EL (cell line): ENCODE data around the gene MYCT1.
"Not testable (repeated sequence)": the region's sequence is repeated elsewhere in the genome, so short reads cannot be mapped to it uniquely, and the experiment has no call there.

Experiments used
- DNase-seq: peaks from one replicate; pipeline ENCODE4 v3.0.0-alpha.2; 2016

Gene MYCT1, protein sequence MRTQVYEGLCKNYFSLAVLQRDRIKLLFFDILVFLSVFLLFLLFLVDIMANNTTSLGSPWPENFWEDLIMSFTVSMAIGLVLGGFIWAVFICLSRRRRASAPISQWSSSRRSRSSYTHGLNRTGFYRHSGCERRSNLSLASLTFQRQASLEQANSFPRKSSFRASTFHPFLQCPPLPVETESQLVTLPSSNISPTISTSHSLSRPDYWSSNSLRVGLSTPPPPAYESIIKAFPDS

DNA sequence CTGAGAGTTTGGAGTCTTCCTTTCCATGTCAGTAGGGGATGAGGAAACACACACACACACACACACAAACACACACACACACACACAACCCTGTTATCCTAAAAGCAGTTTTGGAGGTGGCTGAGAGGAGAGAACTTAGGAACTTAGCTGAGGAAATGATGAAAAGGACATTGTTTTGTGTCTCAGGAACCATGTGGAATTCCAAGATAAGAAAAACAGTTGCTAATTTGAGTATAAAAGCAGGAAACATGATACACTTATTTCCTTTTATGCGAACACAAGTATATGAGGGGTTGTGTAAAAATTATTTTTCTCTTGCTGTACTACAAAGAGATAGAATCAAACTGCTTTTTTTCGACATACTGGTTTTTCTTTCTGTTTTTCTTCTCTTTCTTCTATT is at the start of gene MYCT1:
Gene MYCT1 (plus strand): TSS at position 264 of the 400 bp plus-strand sequence. CDS start 6 bp downstream, at position 270.
- DNase-seq: no peak

DNA sequence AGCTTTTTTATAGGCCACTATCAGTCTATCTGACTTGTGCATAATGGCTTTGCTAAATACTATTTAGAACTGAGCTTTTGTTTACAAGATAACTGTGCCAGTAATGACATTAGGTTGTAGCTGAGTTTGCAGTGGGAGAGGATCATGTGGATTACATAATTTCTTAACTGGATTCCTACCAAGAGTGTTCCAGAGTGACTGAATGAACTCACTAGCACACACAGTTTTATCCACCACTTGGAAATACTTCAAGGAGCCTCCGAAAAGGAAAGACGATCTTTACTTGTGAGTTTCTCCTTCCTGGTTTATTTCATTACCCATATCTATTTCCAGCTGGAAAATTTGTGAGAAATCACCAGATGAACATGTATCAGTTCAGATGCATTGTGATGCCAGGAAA is 49.6 kb upstream of the MYCT1 start:
- DNase-seq: no peak

DNA sequence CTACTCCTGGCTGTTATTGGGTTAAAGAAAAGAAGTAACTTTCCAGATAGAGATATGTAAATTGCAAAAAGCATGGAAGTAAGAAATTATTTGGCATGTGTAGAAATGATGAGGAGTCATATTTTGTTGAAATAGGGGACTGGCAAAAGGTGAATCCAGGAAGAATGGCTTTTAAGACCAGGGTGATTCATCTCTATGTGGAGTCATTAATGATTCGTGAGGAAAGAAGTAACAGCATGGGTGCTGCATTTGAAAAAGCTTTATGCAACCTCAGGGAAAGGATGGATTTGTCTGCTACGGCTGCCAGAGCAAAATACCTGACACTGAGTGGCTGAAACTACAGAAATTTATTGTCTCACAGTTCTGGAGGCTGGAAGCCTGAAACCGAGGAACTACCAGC is 45.7 kb upstream of the MYCT1 start:
- no peak for DNase-seq

DNA sequence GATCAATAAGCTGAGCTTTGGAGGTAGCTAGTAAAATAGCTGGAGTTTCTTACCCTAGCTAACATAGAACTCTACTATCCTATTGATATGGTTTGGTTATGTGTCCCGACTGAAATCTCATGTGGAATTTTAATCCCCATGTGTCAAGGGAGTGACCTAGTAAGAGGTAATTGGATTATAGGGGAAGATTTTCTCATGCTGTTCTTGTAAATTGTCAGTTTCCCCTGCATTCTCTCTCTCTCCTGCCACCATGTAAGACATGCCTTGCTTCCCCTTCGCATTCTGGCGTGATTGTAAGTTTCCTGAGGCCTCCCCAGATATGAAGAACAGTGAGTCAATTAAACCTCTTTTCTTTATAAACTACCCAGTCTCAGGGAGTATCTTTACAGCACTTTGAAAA is 35.9 kb upstream of the MYCT1 start:
- no peak for DNase-seq

DNA sequence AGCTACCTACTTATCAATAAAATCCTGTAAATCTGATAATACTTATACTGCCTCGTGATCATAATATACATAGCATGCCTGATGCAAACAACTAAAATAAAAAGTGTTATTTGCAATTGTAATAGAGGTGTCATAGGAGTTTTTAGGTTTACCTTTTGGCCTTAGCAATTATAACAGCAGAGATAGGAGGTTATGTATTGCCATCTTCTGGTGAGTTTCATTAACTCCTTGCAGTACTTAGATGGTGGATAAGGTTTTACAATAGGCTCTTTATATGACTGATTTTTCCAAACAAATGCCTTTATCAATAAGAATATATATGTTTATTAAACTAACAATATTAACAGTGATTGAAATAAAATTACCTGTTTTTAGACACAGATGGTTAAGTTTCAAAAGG is 27.8 kb upstream of the MYCT1 start:
- peak; percentile 13 for DNase-seq

DNA sequence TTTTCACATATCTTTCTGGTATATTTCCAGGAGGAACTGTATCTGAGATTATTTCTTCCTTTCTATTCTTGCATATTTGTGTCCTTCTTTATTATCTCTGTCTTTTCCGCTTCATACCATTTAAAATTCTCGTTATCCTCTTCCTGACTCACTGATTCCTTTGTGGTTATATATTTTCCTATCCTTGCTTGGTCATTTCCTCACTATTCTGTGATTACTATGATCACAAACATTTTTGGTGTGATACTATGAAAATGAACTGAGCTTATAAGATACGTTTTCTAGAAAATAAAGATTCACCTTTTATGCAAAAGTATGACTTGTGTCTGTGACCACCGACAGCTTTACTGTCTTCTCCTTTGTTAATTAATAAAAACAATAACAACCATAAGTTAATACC is 26.5 kb upstream of the MYCT1 start:
- peak; percentile 20 for DNase-seq

DNA sequence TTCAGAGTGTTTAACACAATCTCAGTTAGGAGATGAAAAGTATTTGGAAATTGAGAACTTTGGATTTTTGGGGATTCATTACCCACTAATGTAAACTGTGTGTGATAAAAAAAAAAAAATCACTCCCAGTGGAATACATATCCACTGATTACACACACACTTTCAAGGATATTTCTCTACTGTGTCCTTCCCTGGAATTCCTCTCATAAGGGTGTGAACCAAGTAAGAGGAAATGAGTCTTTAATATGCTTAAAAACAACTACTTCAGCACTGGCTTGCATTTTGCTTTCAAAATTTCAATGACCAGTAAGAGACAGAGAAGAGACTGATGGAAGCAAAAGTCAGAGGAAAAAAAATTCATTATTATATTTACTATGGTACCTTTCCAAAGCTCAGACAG is 24.5 kb upstream of the MYCT1 start:
- DNase-seq: no peak

DNA sequence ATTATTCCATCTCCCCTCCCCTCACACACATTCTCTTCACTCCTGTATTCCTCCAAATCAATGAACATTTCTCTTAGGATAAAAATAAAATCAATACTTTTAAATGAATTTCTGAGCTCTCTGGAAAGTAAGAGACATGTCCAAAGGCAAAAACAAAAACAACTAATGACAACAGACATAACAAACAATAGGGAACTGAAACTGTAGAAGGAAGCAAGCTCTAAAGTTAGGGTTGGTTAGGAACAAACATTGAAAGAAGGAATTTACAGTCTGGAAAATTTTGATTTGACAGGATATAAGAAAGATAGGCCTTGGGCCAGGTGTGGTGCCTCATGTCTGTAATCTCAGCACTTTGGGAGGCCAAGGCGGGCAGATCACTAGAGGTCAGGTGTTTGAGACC is 17.5 kb upstream of the MYCT1 start:
- DNase-seq: no peak

DNA sequence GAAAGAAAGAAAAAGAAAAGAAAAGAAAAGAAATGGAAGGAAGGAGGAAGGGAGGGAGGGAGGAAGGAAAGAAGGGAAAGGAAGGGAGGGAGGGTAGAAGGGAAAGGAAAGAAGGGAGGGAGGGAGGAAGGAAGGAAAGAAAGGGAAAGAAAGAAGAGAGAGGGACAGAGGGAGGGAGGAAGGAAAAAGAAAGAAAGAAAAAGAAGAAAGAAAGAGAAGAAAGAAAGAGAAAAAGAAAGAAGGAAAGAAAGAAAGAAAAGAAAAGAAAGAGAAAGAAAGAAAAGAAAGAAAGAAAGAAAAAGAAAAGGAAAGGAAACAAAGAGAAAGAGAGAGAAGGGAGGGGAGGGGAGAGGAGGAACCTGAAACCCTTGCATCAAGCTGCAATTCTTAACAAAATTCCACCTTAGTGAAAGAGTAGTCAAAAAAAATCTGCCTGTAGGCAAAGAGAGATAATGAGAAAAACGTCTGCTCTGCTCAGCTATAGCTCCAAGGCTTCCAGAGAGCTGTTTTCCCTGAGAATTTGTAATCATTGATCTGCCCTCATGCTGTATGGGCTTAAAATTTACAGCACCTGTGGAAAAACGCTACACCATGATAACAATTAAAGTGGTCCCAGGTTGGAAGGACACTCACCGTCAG is 16.7 kb upstream of the MYCT1 start:
- DNase-seq: no peak

DNA sequence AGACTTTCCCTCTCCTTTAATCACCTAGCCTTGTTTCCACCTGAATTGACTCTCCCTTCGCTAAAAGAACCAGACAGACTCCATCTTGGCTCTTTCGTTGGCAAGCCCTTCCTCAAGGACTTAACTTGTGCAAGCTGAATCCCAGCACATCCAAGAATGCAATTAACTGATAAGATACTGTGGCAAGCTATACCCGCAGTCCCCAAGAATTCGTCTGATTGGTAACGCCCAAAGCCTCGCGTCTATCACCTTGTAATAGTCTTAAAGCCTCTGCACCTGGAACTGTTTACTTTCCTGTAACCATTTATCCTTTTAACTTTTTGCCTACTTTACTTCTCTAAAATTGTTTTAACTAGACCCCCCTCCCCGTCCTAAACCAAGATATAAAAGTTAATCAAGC is 15.6 kb upstream of the MYCT1 start:
- no peak for DNase-seq

DNA sequence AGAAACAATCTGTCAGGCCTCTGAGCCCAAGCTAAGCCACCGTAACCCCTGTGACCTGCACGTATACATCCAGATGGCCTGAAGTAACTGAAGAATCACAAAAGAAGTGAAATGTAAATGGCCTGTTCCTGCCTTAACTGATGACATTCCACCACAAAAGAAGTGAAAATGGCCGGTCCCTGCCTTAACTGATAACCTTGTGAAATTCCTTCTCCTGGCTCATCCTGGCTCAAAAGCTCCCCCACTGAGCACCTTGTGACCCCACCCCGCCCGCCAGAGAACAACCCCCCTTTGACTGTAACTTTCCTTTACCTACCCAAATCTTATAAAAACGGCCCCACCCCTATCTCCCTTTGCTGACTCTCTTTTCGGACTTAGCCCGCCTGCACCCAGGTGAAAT is 14.8 kb upstream of the MYCT1 start:
- DNase-seq: not testable (repeated sequence)

DNA sequence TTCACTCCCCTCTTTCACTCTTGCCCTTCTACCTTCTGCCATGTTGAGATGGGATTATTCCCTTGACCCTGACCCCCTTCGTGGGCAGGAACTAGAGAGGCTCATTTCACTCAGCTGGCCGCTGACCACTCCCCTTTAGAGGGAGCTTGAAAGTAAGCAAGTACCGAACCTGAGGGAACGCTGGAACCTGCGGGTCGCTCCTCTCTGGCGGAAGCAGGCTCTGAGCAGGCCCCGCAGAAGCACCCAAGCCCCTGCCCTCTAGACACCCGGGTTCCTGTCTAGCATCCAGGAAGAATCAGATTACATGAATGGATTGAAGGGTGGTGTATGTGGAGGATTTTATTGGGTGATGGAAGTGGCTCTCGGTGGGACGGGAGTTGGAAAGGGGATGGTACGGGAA is 11.9 kb upstream of the MYCT1 start:
- no peak for DNase-seq

DNA sequence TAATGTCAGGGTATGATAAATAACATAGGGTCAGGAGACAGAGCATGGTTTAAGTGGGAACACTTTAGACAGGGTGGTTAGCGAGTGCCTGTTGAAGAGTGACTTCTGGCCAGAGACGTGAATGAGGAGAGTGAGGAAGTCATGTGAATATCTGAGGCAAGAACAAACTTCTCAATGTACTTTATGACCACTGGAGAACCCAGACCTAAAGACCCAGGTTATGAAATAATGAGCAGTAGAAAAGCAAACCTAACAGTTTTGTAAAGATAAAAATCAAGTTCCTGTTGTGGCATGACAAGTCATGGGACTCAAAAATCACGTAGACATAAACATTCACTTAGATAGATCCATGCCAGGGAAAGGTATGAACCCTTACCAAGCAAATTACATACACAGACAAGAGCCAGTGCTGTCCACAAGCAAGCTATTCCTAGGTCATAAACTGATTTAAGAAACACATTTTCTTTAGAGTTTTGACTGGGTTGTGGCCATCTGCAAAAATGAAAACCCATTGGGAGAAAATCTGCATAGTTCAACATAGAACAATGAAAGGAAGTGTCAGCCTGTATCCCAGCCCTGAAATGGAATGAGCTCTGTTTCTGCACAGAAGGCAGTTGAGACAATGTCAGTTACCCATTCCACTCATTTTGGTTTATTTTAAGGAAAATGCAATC is 2.2 kb upstream of the MYCT1 start:
- DNase-seq: no peak

DNA sequence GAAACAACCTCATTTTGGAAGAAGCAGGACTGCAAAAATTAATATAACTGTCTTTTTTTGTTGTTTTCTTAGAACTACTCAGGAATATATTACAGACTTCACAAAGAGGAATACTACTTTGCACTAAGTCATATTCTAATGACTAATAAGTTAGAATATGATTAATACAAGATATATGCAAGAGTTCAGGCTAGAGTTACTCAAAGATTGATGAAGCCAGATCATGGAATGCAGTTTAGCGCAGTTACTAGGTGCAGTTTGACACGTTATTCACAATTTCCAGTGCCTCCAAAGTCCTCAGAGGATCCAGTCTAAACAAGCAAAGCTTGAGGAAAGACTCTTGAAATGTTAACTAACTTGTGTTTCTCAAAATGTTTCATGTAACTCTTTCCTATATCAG is 1.2 kb upstream of the MYCT1 start:
- DNase-seq: peak; percentile 86

DNA sequence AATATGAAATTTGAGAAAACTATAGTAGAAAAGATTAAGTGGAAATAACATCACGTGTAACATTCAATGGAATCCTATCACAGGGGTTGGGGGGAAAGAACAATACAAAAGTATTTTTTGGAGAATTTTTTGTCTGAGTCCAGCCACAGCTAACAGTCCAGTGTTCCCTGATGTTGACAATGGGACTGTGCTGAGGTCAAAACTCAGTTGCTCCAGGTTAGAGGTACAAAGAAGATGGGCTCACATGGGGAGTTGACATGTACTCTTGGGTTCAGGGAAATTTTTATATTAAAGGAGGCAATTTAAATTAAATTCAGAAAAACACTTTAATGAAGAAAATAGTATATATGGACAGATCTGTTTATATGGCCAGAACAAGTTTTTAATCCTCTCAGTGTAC is 995 bp downstream of the MYCT1 start:
- no peak for DNase-seq

DNA sequence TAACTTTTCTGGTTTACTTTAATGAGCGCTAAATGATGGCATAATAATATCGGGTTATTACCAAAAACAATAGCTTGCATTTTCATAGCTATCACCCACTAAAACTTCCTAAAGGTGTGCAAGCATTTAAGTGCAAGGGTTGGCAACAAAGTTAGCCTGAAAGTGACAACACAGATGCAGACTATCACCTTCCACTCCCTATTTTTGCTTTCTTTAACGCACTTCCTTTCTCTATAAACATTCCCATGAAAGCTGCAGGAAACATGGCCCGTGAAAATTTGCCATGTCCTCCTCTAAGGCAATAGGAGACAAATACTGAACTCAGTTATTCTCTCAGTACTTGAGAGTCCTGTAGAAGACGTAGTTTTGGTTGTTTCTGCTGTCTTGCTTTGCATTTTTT is 2.7 kb downstream of the MYCT1 start:
- no peak for DNase-seq

DNA sequence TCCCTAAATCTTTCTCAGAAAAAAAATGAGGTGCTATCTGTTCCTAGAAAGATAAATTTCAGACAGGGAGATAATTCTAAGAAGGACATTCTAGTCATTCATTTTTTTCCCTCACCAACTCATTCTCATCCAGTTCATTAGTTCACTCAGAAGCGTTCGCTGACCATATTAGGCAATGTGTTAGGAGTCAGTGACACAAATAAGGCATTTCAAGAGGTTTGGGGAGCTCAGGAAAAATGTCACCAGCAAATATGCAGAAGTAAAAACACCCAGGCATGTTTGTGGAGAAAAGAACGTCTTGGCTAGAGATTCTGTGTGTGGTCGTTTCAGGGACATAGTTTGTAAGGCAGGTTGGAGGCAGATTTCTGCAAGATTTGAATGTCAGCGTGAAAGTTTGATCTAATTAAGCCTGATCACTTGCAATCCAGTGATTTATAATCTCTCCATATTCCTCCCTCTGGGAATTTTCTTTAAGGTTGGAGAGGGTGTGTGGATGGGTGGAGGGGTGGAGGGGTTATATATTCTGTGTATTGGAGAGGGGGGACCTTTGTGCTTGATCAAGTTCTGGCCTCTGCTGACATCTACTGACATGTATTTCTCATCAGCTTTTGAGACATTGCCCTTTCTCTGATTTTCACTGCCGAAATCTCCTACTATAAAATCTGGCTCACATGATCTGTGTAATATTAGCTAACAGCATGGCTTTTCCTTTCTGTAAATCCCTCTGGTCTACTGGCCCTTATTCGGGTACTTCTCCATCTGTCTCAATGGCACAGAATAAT is 3.6 kb downstream of the MYCT1 start:
- no peak for DNase-seq

DNA sequence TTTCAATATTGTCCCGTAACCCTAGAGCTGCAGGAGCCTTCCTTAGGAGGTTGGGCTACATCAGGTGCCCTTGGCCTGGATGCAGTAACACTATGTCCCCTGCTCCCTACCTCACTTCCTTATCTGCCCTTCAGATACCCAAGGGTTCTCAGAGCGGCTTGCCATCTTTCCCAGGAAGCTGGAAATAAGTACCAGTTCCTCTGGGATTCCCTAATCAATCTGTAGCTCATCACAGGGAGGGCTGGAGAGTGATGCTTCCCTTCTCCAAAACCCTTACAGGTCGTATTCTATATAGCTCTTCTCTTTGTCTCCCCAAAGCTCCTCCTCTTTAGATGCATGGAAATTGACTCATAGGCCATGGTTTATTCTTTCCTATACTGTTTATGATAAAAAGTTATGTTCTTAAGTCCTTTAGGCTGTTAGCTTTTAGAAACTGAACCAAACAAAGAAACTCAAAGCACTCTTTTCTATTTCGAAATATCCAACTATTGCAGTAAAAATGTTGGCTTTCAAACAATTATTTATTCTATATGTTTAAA is 4.2 kb downstream of the MYCT1 start:
- no peak for DNase-seq

DNA sequence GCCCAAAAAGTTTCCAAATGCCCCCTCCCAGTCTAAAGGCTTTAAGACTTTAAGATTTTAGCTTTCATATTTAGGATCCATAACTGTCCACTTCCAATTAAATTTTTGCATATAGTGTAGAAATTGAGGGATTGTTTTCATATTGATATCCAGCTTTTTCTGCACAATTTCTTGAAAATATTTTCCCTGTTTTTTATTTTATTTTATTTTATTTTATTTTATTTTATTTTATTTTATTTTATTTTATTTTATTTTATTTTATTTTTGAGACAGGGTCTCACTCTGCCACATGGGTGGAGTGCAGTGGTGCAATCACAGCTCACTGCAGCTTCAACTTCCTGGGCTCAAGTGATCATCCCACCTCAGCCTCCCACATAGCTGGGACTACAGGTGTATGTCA is 6.1 kb downstream of the MYCT1 start:
- not testable (repeated sequence) for DNase-seq

DNA sequence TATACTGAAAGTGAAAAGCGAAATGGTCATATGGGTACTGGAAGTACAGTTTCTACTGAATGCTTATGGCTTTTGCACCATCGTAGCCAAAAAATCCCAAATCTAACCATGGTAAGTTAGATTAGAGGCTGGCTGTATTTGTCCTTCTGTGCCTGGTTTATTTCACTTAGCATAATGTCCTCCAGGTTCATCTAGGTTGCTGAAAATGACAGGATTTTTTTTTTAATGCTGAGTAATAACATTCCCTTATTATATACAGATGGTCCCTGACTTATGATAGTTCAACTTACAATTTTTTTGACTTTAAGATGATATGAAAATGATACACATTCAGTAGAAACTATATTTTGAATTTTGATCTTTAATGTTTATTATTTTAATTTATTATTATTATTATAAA is 7.6 kb downstream of the MYCT1 start:
- DNase-seq: no peak

DNA sequence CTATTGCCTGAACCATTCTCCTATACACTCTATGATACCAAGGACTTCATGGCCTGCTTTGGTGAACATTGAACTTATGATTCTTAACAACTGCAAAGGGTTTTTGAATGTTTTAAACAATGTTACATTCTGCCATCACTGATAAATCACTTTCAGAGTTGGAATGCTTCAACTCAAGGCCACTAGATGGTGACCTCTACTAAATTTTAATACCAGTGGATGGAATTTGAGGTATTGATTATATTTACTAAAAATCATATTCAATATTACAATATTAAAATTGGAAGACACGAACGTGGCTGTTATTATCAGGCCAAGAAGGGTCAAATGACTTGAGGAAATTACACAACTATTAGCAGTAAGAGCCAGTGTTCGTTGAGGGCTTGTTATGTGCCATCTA is 18.6 kb downstream of the MYCT1 start:
- no peak for DNase-seq

DNA sequence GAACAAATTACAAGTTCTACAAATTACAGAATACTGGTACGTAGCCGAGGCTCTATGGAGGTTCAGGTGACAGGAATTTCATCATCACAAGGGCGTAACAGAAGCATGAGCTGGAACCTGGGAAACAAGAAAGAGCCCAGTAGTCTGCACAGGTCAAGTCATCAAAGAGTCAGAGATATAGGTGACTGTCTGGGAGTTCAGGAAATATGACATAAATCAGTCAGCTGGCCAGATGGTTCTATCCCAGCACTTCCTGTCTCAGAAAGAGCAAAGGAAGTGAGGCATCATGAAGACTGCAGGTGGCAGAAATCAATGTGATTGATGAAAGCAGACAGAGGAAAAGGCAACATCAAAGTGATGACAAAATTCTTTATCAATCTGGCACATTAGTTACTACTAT is 23.3 kb downstream of the MYCT1 start:
- DNase-seq: no peak

DNA sequence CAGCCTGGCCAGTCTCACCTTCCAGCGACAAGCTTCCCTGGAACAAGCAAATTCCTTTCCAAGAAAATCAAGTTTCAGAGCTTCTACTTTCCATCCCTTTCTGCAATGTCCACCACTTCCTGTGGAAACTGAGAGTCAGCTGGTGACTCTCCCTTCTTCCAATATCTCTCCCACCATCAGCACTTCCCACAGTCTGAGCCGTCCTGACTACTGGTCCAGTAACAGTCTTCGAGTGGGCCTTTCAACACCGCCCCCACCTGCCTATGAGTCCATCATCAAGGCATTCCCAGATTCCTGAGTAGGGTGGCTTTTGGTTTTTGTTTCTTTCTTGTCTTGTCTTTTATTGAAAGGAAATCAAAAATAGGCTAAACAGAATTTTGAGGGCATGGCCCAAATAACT is 24.3 kb downstream of the MYCT1 start:
- DNase-seq: no peak
